CMK (cell line): ENCODE results near the gene AANAT.
"Not testable (repeated sequence)": the region's sequence is repeated elsewhere in the genome, so short reads cannot be mapped to it uniquely, and the experiment has no call there.

Experiments used
- DNase-seq: peaks from one replicate; pipeline ENCODE4 v3.0.0-alpha.2; 2010; ENCODE audit warnings: low read depth

Gene AANAT

GRCh38 chr17:76508472-76509063 lies 41.2 kb downstream of the AANAT start:
- not testable (repeated sequence) for DNase-seq

- DNase-seq: no peak
Measured at GRCh38 chr17:76510831-76511244, 43.4 kb downstream of the AANAT start.

GRCh38 chr17:76511668-76512365 lies 44.4 kb downstream of the AANAT start:
- DNase-seq: no peak

GRCh38 chr17:76512366-76513305 lies 45.2 kb downstream of the AANAT start:
- no peak for DNase-seq

- no peak for DNase-seq
Measured at GRCh38 chr17:76513306-76513692, 45.9 kb downstream of the AANAT start.

- DNase-seq: not testable (repeated sequence)
Measured at GRCh38 chr17:76514355-76514754, 47.0 kb downstream of the AANAT start.

- DNase-seq: no peak
Measured at GRCh38 chr17:76515274-76515949, 48.0 kb downstream of the AANAT start.

- no peak for DNase-seq
Measured at GRCh38 chr17:76517638-76518038, 50.2 kb downstream of the AANAT start.

- DNase-seq: no peak
Measured at GRCh38 chr17:76519048-76519966, 51.9 kb downstream of the AANAT start.
